Left lung (tissue), 10 donors: ENCODE results near the gene CFAP107. TPM values are rescaled to one million over a fixed set of nuclear protein-coding genes. Genes with fewer than 3 reads are reported as not detected.

Experiments
- ATAC-seq: fragments of 200-7000 bp; cut with Tn5 transposase; one replicate; pipeline ENCODE4 v1.9.1; 2020; ENCODE audit warnings: moderate library complexity
- DNase-seq, 4 donors: peaks; one replicate each; pipeline ENCODE4 v3.0.0-alpha.2; 2013 to 2020
- H3K27ac ChIP-seq, 2 donors: fragments of 200-600 bp; sonication (generic) in 1 of 2; one replicate each; pipeline versions ENCODE4 v1.5.0 to v1.8.0; 2020 to 2021
- H3K27me3 ChIP-seq, 2 donors: fragments of 200-600 bp; sonication (generic) in 1 of 2; one replicate each; pipeline versions ENCODE4 v1.5.0 to v1.8.0; 2020 to 2021
- H3K36me3 ChIP-seq, 2 donors: fragments of 200-600 bp; sonication (generic) in 1 of 2; one replicate each; pipeline versions ENCODE4 v1.5.0 to v1.8.0; 2020 to 2021
- H3K4me1 ChIP-seq, 2 donors: fragments of 200-600 bp; one replicate each; pipeline ENCODE4 v1.8.0; 2021
- H3K4me3 ChIP-seq, 2 donors: fragments of 200-600 bp; sonication (generic) in 1 of 2; one replicate each; pipeline versions ENCODE4 v1.5.0 to v1.8.0; 2020 to 2021; ENCODE audit warnings: mild to moderate bottlenecking in 1 of 2
- H3K9me3 ChIP-seq, 2 donors: fragments of 200-600 bp; sonication (generic) in 1 of 2; one replicate each; pipeline versions ENCODE4 v1.5.0 to v1.8.0; 2020 to 2021
- CTCF ChIP-seq, 2 donors: fragments of 200-600 bp; sonication (generic) in 1 of 2; IDR thresholded peaks; one replicate each; pipeline versions ENCODE4 v1.5.0 to v1.8.0; 2021; ENCODE audit warnings: antibody characterized with exemption in 2 of 2
- intact Hi-C, 2 donors: fragments of 100-400 bp; cut with DNase I; formaldehyde crosslinking; loops; one replicate each; pipeline versions ENCODE4 v1.11.2 to v1.14.2; 2022
- polyA plus RNA-seq, 6 donors: library from polyadenylated mRNA; unstranded; fragments of 120-200 nt; gene quantifications; one replicate each; pipeline ENCODE4 v1.2.1, GENCODE V29; 2013; ENCODE audit not compliant: insufficient read length in 6 of 6
- total RNA-seq, 2 donors: library from RNA; stranded (reverse); fragmentation: NEBNext Ultra II Directional; extraction: Animal tissue kit (Norgen Biotek cat#: 25700); gene quantifications; one replicate each; pipeline ENCODE4 v1.2.1, GENCODE V29; 2021
- donor health status: DM: no; HTN: yes; CAD: no.
- donor health status: DM: no; HTN: no; CAD: no.

CFAP107 gene
- total and polyA plus RNA-seq, 8 donors: 0.18 to 2.8 (median 1.7) TPM; not detected in 1

- H3K36me3 ChIP-seq: no peaks in the 10 kb centered on the region
- H3K4me3 ChIP-seq: no peak overlapping the region
These were observed 37.5 kb upstream of the CFAP107 start for GRCh38 chr1:12708396-12709090.

GRCh38 chr1:12709091-12709491 is 36.9 kb upstream of the CFAP107 start:
- no peak for ATAC-seq
- no peaks in the 10 kb centered on the region for H3K27me3 ChIP-seq

More at GRCh38 chr1:12708396-12709090, 37.5 kb upstream of the CFAP107 start:
- DNase-seq (no peak), ATAC-seq (no peak)
- Histone ChIP-seq H3K9me3 (peaks cover 0 to 11% of the 10 kb centered on the region in 2 donors), H3K4me1 (peaks cover 0 to 9% of the 10 kb centered on the region in 2 donors), H3K27ac (peak overlapping the region in 1 of 2 donors; percentile 41), H3K27me3 (no peaks in the 10 kb centered on the region)
- TF ChIP-seq CTCF (IDR thresholded peaks at IDR 0.05): no peak
- intact Hi-C loops: no loop called here

GRCh38 chr1:12709696-12710095 is 36.3 kb upstream of the CFAP107 start:
- no peak overlapping the region for H3K4me3 ChIP-seq
- DNase-seq (no peak), ATAC-seq (no peak)
- no peaks in the 10 kb centered on the region for H3K27me3 ChIP-seq
- H3K27ac ChIP-seq: peak overlapping the region in 1 of 2 donors; percentile 41
- peaks cover 0 to 9% of the 10 kb centered on the region in 2 donors for H3K4me1 ChIP-seq
- TF ChIP-seq CTCF (IDR thresholded peaks at IDR 0.05): no peak
- intact Hi-C loops: no loop called here
- H3K36me3 ChIP-seq: no peaks in the 10 kb centered on the region
- peaks cover 0 to under 1% of the 10 kb centered on the region in 2 donors for H3K9me3 ChIP-seq

More at GRCh38 chr1:12709091-12709491, 36.9 kb upstream of the CFAP107 start:
- no peak for DNase-seq
- H3K4me3 ChIP-seq: no peak overlapping the region
- peak overlapping the region in 1 of 2 donors; percentile 41 for H3K27ac ChIP-seq
- H3K36me3 ChIP-seq: no peaks in the 10 kb centered on the region
- peaks cover 0 to 6% of the 10 kb centered on the region in 2 donors for H3K9me3 ChIP-seq
- TF ChIP-seq CTCF (IDR thresholded peaks at IDR 0.05): no peak
- peaks cover 0 to 9% of the 10 kb centered on the region in 2 donors for H3K4me1 ChIP-seq
- intact Hi-C loops: no loop called here

- Histone ChIP-seq H3K36me3 (no peaks in the 10 kb centered on the region), H3K27me3 (no peaks in the 10 kb centered on the region), H3K4me3 (no peak overlapping the region), H3K9me3 (no peaks in the 10 kb centered on the region), H3K27ac (no peak overlapping the region), H3K4me1 (peaks cover 0 to 9% of the 10 kb centered on the region in 2 donors)
- intact Hi-C loops: no loop called here
- ATAC-seq: no peak
- DNase-seq: no peak
- TF ChIP-seq CTCF (IDR thresholded peaks at IDR 0.05): no peak
These were observed 34.5 kb upstream of the CFAP107 start for GRCh38 chr1:12711536-12711935.

GRCh38 chr1:12712076-12712475 is 33.9 kb upstream of the CFAP107 start:
- Histone ChIP-seq H3K4me3 (no peak overlapping the region), H3K27me3 (no peaks in the 10 kb centered on the region), H3K9me3 (no peaks in the 10 kb centered on the region), H3K27ac (no peak overlapping the region), H3K36me3 (no peaks in the 10 kb centered on the region), H3K4me1 (peaks cover 0 to 9% of the 10 kb centered on the region in 2 donors)
- TF ChIP-seq CTCF (IDR thresholded peaks at IDR 0.05): no peak
- intact Hi-C loops: no loop called here
- no peak for DNase-seq
- ATAC-seq: no peak
